ENCODE results near the gene SYP.

SYP gene

GRCh38 chrX:49202022-49202421, 2.0 kb upstream of the SYP start:
- no peak for DNase-seq (ENCODE audit: low spot score)
- TF ChIP-seq, protein P1, sequence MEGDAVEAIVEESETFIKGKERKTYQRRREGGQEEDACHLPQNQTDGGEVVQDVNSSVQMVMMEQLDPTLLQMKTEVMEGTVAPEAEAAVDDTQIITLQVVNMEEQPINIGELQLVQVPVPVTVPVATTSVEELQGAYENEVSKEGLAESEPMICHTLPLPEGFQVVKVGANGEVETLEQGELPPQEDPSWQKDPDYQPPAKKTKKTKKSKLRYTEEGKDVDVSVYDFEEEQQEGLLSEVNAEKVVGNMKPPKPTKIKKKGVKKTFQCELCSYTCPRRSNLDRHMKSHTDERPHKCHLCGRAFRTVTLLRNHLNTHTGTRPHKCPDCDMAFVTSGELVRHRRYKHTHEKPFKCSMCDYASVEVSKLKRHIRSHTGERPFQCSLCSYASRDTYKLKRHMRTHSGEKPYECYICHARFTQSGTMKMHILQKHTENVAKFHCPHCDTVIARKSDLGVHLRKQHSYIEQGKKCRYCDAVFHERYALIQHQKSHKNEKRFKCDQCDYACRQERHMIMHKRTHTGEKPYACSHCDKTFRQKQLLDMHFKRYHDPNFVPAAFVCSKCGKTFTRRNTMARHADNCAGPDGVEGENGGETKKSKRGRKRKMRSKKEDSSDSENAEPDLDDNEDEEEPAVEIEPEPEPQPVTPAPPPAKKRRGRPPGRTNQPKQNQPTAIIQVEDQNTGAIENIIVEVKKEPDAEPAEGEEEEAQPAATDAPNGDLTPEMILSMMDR (IDR thresholded peaks at IDR 0.05; ENCODE audit: extremely low read depth, missing control alignments) = no peak

- no peak for DNase-seq (ENCODE audit: low spot score)
- TF ChIP-seq, protein P1 (IDR thresholded peaks at IDR 0.05; ENCODE audit: extremely low read depth, missing control alignments) = no peak
Measured at GRCh38 chrX:49199315-49199595, 738 bp downstream of the SYP start.

GRCh38 chrX:49198540-49199314, 1.3 kb downstream of the SYP start:
- DNase-seq (ENCODE audit: low spot score) = no peak
- TF ChIP-seq, protein P1 (IDR thresholded peaks at IDR 0.05; ENCODE audit: extremely low read depth, missing control alignments) = no peak

GRCh38 chrX:49197543-49198087, 2.4 kb downstream of the SYP start:
- DNase-seq (ENCODE audit: low spot score) = no peak
- TF ChIP-seq, protein P1 (IDR thresholded peaks at IDR 0.05; ENCODE audit: extremely low read depth, missing control alignments) = no peak

DNA sequence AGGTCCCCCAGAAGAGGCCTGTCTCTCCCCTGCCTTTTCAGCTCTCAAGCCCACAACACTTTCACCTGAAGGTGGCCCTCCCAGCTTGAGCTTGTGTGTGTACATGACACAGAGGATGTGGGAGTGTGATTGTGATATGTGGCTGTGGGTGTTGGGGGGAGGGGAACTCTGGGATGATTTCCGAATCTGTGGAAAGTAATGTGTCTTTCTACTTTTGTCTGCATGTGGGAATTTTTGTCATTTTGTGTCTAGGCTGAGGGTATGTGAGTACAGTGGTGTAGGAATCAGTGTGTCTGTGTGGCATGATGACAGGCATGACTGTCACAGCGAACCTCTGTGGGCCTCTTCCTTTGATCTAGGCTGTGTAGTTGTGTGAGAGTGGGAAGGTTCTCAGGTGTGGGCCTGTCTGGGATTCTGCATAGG, 6.4 kb downstream of the SYP start:
- no peak for DNase-seq (ENCODE audit: low spot score)
- TF ChIP-seq, protein P1 (IDR thresholded peaks at IDR 0.05; ENCODE audit: extremely low read depth, missing control alignments) = no peak

DNA sequence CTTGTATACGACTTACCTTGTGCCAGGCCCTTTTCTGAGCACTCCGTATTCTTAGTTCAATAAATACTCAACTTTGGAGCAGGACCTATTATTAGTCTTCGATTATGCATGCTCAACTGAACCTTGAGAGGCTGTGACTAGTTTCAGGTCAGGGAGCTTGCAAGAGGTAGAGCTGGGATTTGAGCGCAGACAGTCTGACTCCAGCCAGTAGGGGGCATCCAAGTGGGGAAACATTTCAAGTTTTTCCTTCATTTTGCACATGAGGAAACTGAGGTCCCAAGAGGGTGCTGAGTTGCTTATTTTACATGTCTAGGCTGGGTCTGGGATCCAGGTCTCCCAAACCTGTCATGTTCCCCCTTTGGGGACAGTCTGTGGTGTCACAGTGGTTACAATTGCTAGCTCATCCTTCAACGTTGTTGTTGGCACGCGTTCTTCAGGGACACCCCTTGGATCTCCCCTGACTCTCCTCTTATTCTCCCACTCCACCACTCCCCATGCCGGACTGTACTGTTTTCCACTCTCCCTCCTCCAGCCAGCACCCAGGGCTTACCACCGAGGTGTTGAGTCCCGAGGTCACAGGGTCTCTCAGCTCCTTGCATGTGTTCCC, 7.2 kb downstream of the SYP start:
- TF ChIP-seq, protein P1 (IDR thresholded peaks at IDR 0.05; ENCODE audit: extremely low read depth, missing control alignments) = peak; percentile 42
- peak; percentile 25 for DNase-seq (ENCODE audit: low spot score)

- TF ChIP-seq, protein P1 (IDR thresholded peaks at IDR 0.05; ENCODE audit: extremely low read depth, missing control alignments) = no peak
- DNase-seq (ENCODE audit: low spot score) = no peak
Measured at GRCh38 chrX:49191574-49192011, 8.4 kb downstream of the SYP start.

Measured in GM20000 (cell line).